ENCODE results near the gene LCN2. TPM values are rescaled to one million over a fixed set of nuclear protein-coding genes. Genes with fewer than 3 reads are reported as not detected.

The LCN2 gene
- total RNA-seq, 1 experiment from 2014 or later: 221 TPM

GRCh38 chr9:128166169-128166568 lies 16.9 kb downstream of the LCN2 start:
- DNase-seq (ENCODE audit: low spot score): no peak

DNA sequence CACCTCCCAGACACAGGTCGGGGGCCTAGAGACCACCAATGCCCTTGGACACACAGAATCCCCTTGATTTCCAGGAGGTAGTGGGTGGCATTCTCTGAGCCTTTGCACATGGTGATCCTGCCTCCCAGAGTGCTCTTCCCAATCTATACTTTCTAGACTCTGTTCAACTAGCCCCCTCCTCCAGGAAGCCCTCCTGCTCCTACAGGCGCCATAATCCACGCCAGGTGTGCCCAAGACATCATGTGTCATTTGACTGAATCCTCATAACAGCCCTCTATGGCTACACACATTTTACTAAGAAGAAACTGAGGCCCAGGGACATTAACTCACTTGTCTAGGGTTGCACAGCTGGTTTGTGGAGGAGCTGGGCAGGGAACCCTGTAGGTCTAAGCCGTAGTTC lies 18.0 kb downstream of the LCN2 start:
- DNase-seq (ENCODE audit: low spot score): no peak

DNA sequence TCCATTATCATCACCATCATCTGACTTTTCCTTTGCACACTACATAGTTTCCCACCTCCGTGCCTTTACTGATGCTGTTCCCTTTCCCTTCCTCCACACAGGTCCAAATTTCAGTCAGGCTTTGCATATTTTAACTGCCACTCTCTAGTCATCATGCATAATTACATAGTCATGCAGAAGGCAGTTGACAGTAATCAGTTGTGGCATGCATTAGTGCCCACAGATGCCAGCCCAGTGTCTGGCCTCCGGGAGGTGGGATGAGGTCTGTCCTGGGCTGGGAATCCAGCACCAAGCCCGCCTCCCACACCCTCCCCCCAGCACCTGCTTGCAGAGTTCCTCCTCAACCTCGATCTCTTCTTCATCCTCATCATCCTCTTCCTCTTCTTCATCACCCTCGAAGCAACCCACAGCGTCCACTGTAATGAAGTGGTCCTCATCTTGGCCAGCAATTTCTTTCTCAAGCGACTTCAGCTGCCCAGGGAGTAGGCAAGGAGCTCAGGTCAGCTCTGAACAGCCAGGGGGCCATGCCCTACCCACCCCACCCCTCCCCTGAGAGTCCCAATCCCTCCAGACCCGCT lies 19.6 kb downstream of the LCN2 start:
- no peak for DNase-seq (ENCODE audit: low spot score)

DNA sequence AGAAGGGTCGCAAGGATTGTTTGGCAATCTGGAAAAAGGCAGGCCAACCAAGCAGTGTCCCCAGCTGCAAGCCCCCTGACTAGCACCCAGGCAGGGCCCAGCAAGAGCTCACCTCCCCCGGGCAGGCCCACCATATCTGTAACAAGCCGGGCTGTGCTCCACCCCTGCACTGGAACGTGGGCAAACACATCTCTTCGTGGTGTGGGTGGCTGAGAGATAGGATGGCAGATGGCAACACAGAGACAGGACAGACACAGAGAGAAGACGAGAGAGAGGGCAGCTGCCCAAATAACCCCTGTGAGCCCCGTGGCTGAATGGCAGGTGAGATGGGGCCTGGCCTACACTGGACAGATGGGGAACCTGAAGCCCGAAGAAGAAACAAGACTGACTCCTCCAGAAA lies 20.2 kb downstream of the LCN2 start:
- no peak for DNase-seq (ENCODE audit: low spot score)

DNA sequence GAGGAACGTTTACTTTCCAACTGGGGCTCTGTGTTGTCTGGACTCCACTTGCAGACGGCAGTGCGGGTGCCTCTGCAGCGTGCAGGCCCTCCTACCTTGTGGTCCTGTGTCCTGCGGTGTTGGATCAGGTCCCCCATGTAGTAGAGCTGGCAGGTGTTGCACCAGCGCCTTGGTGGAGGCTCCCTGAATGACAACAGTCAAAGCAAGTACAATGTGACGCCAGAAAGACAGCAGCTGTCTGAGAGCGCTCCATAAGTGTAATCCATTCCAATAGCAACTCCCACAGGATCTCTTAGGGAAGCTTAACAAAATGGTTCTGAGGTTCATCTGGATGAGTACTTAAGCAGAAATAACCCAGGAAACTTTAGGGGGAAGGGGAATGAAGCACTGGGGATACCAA lies 20.7 kb downstream of the LCN2 start:
- no peak for DNase-seq (ENCODE audit: low spot score)

GRCh38 chr9:128174062-128174461 lies 24.8 kb downstream of the LCN2 start:
- DNase-seq (ENCODE audit: low spot score): no peak

GRCh38 chr9:128175102-128175563 lies 25.9 kb downstream of the LCN2 start:
- DNase-seq (ENCODE audit: low spot score): no peak

- DNase-seq (ENCODE audit: low spot score): no peak
These were observed 26.5 kb downstream of the LCN2 start for GRCh38 chr9:128175726-128176125.

- no peak for DNase-seq (ENCODE audit: low spot score)
These were observed 29.7 kb downstream of the LCN2 start for GRCh38 chr9:128178806-128179431.

DNA sequence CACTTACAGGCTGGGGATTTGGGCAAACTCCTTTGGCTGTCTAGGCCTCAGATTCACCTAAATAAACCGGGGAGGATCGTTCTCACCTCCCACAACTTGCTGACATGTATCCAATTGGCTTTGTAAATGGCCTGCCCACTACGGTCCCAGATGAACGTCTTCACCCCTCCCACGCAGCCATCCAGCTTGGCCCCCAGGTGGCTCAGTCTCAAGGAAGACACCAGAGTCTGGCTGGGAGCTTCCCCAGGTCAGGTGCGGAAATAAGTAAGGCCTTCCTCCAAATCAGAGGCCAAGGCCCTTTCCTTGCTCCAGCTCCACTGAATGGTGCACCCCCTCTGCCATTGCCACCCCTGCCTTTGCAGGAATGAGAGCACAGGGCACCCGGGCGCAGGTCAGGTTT lies 30.7 kb downstream of the LCN2 start:
- DNase-seq (ENCODE audit: low spot score): no peak

GRCh38 chr9:128180447-128180846 lies 31.2 kb downstream of the LCN2 start:
- no peak for DNase-seq (ENCODE audit: low spot score)

- DNase-seq (ENCODE audit: low spot score): peak; percentile 39
These were observed 32.2 kb downstream of the LCN2 start for GRCh38 chr9:128181480-128181879.

DNA sequence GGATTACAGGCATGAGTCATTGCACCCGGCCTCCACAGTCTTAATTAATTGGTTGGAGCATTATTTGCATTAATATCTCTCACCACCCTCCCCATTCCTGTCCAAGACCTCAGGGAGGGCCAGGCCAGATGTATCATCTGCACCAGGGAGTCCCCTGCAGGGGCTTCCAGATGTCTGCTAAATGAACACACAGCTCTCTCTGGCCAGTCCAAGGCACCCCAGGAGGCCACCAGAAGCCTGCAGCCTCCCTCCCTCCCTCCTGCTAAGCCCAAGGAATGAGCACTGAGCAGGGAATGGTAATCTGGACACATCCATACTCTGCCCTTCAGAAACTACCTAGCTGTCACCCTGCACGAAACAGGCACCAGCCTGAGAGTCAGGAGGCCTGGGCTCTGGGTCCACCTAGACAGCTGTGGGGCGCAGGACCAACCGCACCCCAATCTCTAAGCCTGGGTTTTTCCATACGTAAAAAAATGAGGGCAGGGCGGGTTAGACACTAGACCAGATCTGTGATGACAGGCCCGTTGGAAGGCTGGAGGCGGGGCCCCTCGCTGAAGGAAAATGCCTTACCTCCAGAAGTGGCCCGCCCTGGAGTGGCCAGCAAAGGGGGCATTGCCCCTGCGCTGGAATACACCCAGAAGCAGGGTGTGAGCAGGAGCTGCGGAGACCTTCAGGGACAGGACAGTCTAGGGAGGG lies 33.8 kb downstream of the LCN2 start:
- DNase-seq (ENCODE audit: low spot score): no peak

GRCh38 chr9:128185979-128186965 lies 37.0 kb downstream of the LCN2 start:
- DNase-seq (ENCODE audit: low spot score): no peak

GRCh38 chr9:128187361-128187760 lies 38.1 kb downstream of the LCN2 start:
- DNase-seq (ENCODE audit: low spot score): no peak

DNA sequence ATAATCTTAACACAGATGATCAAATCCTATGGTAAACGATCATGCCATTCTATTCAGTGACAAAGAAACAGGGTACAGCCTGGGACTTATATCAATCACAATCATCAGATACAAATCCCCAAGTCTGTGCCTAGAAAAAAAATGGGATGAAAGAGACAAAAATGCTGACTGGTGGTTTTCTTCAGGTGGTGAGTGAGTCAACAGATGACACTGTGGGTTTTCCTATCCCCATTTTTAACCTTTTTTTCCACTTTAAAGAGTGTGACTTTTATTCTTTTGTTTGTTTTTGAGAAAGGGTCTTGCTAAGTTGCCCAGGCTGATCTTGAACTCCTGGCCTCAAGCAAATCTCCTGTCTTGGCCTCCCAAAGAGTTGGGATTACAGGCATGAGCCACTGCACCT lies 39.0 kb downstream of the LCN2 start:
- DNase-seq (ENCODE audit: low spot score): no peak

GRCh38 chr9:128190013-128190412 lies 40.8 kb downstream of the LCN2 start:
- DNase-seq (ENCODE audit: low spot score): no peak

- DNase-seq (ENCODE audit: low spot score): no peak
These were observed 41.5 kb downstream of the LCN2 start for GRCh38 chr9:128190516-128191405.

GRCh38 chr9:128191406-128192046 lies 42.3 kb downstream of the LCN2 start, which contains the start of gene CIZ1:
Gene CIZ1 (minus strand): TSS chr9:128191572. CDS start chr9:128190857, 715 bp downstream.
- DNase-seq (ENCODE audit: low spot score): peak; percentile 78

Data from HT-29 (cell line).